Measurements from ENCODE around the gene CMSS1. TPM values are rescaled to one million over a fixed set of nuclear protein-coding genes. Genes with fewer than 3 reads are reported as not detected.

Gene CMSS1
- total RNA-seq, 1 donor from 2014 or later, result 45.7 TPM

- intact Hi-C loops (cut with micrococcal nuclease), result no loop called here
Measured at GRCh38 chr3:99951701-99952100, 134.0 kb downstream of the CMSS1 start.

- intact Hi-C loops (cut with micrococcal nuclease), result no loop called here
Measured at GRCh38 chr3:99952306-99952705, 134.6 kb downstream of the CMSS1 start.

- intact Hi-C loops (cut with micrococcal nuclease), result no loop called here
Measured at GRCh38 chr3:99953596-99953995, 135.9 kb downstream of the CMSS1 start.

GRCh38 chr3:99954914-99955644 lies 137.4 kb downstream of the CMSS1 start:
- intact Hi-C loops (cut with micrococcal nuclease), result no loop called here

GRCh38 chr3:99955773-99956562 lies 138.3 kb downstream of the CMSS1 start:
- intact Hi-C loops (cut with micrococcal nuclease), result no loop called here

- intact Hi-C loops (cut with micrococcal nuclease), result no loop called here
Measured at GRCh38 chr3:99957151-99957796, 139.6 kb downstream of the CMSS1 start.

- intact Hi-C loops (cut with micrococcal nuclease), result no loop called here
Measured at GRCh38 chr3:99958222-99958912, 140.7 kb downstream of the CMSS1 start.

- intact Hi-C loops (cut with micrococcal nuclease), result no loop called here
Measured at GRCh38 chr3:99960123-99960878, 142.6 kb downstream of the CMSS1 start.

- intact Hi-C loops (cut with micrococcal nuclease), result no loop called here
Measured at GRCh38 chr3:99960941-99961340, 143.3 kb downstream of the CMSS1 start.

GRCh38 chr3:99961756-99962515 lies 144.3 kb downstream of the CMSS1 start:
- intact Hi-C loops (cut with micrococcal nuclease), result no loop called here

GRCh38 chr3:99962703-99963102 lies 145.0 kb downstream of the CMSS1 start:
- intact Hi-C loops (cut with micrococcal nuclease), result no loop called here

GRCh38 chr3:99965077-99965476 lies 147.4 kb downstream of the CMSS1 start:
- intact Hi-C loops (cut with micrococcal nuclease), result no loop called here

- intact Hi-C loops (cut with micrococcal nuclease), result no loop called here
Measured at GRCh38 chr3:99965681-99966408, 148.2 kb downstream of the CMSS1 start.

- intact Hi-C loops (cut with micrococcal nuclease), result no loop called here
Measured at GRCh38 chr3:99966662-99967416, 149.2 kb downstream of the CMSS1 start.

GRCh38 chr3:99967796-99968195 lies 150.1 kb downstream of the CMSS1 start:
- intact Hi-C loops (cut with micrococcal nuclease), result no loop called here

GRCh38 chr3:99969136-99969535 lies 151.5 kb downstream of the CMSS1 start:
- intact Hi-C loops (cut with micrococcal nuclease), result no loop called here

- intact Hi-C loops (cut with micrococcal nuclease), result no loop called here
Measured at GRCh38 chr3:99970198-99970597, 152.5 kb downstream of the CMSS1 start.

GRCh38 chr3:99971761-99972160 lies 154.1 kb downstream of the CMSS1 start:
- intact Hi-C loops (cut with micrococcal nuclease), result no loop called here

Measured in T-helper 1 cell treated with Interleukin-12 subunit alpha and Interleukin-12 subunit beta and Interleukin-4 antibody, amounts not matched to agents 30 ng/mL and 1 ng/mL, for 36 hours (primary cell).